WTC11 (cell line): ENCODE data around the gene KDF1. TPM values are rescaled to one million over a fixed set of nuclear protein-coding genes. Genes with fewer than 3 reads are reported as not detected.

Experiments used
- CREB1 ChIP-seq: sonication (generic); formaldehyde crosslinking; IDR thresholded peaks from 2 replicates; pipeline ENCODE4 v1.8.0; 2023; ENCODE audit warnings: mild to moderate bottlenecking, missing genetic modification reagents
- CREM ChIP-seq: sonication (generic); formaldehyde crosslinking; IDR thresholded peaks from 2 replicates; pipeline ENCODE4 v1.8.1; 2022; ENCODE audit warnings: mild to moderate bottlenecking, missing genetic modification reagents, moderate library complexity
- ELF4 ChIP-seq: sonication (generic); formaldehyde crosslinking; IDR thresholded peaks from 2 replicates; pipeline ENCODE4 v1.8.1; 2022; ENCODE audit warnings: low read depth, mild to moderate bottlenecking, moderate library complexity, missing genetic modification reagents
- GRHL2 ChIP-seq: fragments of 250-450 bp; sonication (Bioruptor Pico); IDR thresholded peaks from 2 replicates; pipeline ENCODE4 v1.8.0; 2022; ENCODE audit warnings: mild to moderate bottlenecking, moderate library complexity; ENCODE audit not compliant: insufficient replicate concordance, severe bottlenecking
- GTF2I ChIP-seq: fragments of 250-450 bp; sonication (Bioruptor Pico); conservative IDR thresholded peaks from 2 replicates; pipeline ENCODE4 v1.4.0; 2021; ENCODE audit warnings: mild to moderate bottlenecking
- HMGA2 ChIP-seq: fragments of 250-450 bp; sonication (Bioruptor Pico); IDR thresholded peaks from 2 replicates; pipeline ENCODE4 v1.4.0; 2021; ENCODE audit warnings: mild to moderate bottlenecking, moderate library complexity
- NFATC4 ChIP-seq: fragments of 250-450 bp; sonication (Bioruptor Pico); IDR thresholded peaks from 2 replicates; pipeline ENCODE4 v1.9.0; 2021; ENCODE audit warnings: mild to moderate bottlenecking
- NR3C1 ChIP-seq: sonication (generic); formaldehyde crosslinking; conservative IDR thresholded peaks from 2 replicates; pipeline ENCODE4 v1.8.1; 2023; ENCODE audit warnings: low read depth, mild to moderate bottlenecking, missing genetic modification reagents
- RELA ChIP-seq: sonication (generic); formaldehyde crosslinking; IDR thresholded peaks from 2 replicates; pipeline ENCODE4 v1.8.1; 2022; ENCODE audit warnings: missing genetic modification reagents, mild to moderate bottlenecking, borderline replicate concordance
- RORB ChIP-seq: fragments of 250-450 bp; sonication (Bioruptor Pico); IDR thresholded peaks from 2 replicates; pipeline ENCODE4 v1.9.0; 2021; ENCODE audit warnings: mild to moderate bottlenecking
- ZNF671 ChIP-seq: fragments of 250-450 bp; sonication (Bioruptor Pico); IDR thresholded peaks from 2 replicates; pipeline ENCODE4 v1.8.0; 2021; ENCODE audit warnings: mild to moderate bottlenecking
- total RNA-seq: library from RNA; stranded (reverse); gene quantifications from 3 replicates; pipeline ENCODE4 v1.2.3, GENCODE V29; 2021
- TF ChIP-seq, protein P1 (sequence below): sonication (generic); formaldehyde crosslinking; IDR thresholded peaks from 2 replicates; pipeline ENCODE4 v1.8.0; 2023; ENCODE audit warnings: missing genetic modification reagents, mild to moderate bottlenecking, borderline replicate concordance
- TF ChIP-seq, protein P2 (sequence below): sonication (generic); formaldehyde crosslinking; IDR thresholded peaks from 2 replicates; pipeline ENCODE4 v1.8.0; 2023; ENCODE audit warnings: mild to moderate bottlenecking, missing genetic modification reagents
- TF ChIP-seq, protein P3 (sequence below): sonication (generic); formaldehyde crosslinking; IDR thresholded peaks from 2 replicates; pipeline ENCODE4 v1.8.1; 2023; ENCODE audit warnings: mild to moderate bottlenecking, missing genetic modification reagents, moderate library complexity
- TF ChIP-seq, protein P4 (sequence below): fragments of 200-600 bp; IDR thresholded peaks from 2 replicates; pipeline ENCODE4 v1.8.0; 2022; ENCODE audit warnings: antibody characterized with exemption
- TF ChIP-seq, protein P5 (sequence below): fragments of 250-450 bp; sonication (Bioruptor Pico); IDR thresholded peaks from 2 replicates; pipeline ENCODE4 v1.9.0; 2021; ENCODE audit warnings: moderate library complexity, mild to moderate bottlenecking, inconsistent platforms, borderline replicate concordance
- TF ChIP-seq, protein P6 (sequence below): fragments of 250-450 bp; sonication (Bioruptor Pico); IDR thresholded peaks from 2 replicates; pipeline ENCODE4 v2.1.2; 2022; ENCODE audit warnings: mild to moderate bottlenecking, moderate library complexity

The KDF1 gene
- total RNA-seq, 1 experiment from 2014 or later, result 19.0 TPM

DNA sequence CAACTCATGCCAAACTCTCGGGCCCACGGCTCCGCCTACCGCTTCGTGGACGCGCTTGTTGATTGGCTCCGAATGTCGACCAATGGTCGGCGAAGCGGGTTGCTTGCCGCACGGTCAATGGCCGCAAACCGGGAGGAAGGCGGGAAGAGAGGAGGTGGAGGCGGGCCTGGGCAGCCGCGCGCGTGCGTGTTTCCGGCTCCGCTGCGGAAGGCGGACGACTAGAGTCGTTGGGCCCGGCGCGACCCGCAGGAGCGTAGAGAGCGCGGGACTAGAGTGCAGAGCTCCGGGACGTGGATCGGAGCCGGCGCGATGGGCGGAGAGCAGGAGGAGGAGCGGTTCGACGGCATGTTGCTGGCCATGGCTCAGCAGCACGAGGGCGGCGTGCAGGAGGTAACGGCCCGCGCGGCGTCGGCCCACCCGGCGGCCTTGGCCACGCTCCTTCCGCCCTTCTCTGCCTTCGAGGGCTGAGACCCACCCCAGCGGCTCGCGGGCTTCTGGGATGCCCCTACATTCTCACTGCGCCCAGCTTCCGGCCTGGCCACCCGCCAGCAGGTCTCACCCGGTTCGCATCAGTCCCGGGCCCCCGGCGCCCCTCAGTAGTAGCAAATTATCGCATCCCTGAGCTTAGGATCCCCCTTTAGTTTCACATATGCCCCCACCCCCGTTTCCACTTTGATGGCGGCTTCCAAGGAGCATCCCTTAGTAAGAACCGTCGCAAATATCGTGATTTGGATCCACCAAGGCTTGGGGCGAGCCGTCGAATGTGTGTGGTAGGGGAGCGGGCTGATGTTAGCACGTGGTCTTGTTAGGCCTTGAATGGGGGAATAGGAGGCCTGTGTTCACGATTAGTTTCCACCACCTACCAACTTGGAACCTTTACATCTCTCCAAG lies 38.5 kb downstream of the KDF1 start, which contains the start of gene NUDC (continued):
- TF ChIP-seq, protein P1, sequence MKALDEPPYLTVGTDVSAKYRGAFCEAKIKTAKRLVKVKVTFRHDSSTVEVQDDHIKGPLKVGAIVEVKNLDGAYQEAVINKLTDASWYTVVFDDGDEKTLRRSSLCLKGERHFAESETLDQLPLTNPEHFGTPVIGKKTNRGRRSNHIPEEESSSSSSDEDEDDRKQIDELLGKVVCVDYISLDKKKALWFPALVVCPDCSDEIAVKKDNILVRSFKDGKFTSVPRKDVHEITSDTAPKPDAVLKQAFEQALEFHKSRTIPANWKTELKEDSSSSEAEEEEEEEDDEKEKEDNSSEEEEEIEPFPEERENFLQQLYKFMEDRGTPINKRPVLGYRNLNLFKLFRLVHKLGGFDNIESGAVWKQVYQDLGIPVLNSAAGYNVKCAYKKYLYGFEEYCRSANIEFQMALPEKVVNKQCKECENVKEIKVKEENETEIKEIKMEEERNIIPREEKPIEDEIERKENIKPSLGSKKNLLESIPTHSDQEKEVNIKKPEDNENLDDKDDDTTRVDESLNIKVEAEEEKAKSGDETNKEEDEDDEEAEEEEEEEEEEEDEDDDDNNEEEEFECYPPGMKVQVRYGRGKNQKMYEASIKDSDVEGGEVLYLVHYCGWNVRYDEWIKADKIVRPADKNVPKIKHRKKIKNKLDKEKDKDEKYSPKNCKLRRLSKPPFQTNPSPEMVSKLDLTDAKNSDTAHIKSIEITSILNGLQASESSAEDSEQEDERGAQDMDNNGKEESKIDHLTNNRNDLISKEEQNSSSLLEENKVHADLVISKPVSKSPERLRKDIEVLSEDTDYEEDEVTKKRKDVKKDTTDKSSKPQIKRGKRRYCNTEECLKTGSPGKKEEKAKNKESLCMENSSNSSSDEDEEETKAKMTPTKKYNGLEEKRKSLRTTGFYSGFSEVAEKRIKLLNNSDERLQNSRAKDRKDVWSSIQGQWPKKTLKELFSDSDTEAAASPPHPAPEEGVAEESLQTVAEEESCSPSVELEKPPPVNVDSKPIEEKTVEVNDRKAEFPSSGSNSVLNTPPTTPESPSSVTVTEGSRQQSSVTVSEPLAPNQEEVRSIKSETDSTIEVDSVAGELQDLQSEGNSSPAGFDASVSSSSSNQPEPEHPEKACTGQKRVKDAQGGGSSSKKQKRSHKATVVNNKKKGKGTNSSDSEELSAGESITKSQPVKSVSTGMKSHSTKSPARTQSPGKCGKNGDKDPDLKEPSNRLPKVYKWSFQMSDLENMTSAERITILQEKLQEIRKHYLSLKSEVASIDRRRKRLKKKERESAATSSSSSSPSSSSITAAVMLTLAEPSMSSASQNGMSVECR (CRISPR knock-in tag), result peak; percentile 97
- TF ChIP-seq, protein P2, sequence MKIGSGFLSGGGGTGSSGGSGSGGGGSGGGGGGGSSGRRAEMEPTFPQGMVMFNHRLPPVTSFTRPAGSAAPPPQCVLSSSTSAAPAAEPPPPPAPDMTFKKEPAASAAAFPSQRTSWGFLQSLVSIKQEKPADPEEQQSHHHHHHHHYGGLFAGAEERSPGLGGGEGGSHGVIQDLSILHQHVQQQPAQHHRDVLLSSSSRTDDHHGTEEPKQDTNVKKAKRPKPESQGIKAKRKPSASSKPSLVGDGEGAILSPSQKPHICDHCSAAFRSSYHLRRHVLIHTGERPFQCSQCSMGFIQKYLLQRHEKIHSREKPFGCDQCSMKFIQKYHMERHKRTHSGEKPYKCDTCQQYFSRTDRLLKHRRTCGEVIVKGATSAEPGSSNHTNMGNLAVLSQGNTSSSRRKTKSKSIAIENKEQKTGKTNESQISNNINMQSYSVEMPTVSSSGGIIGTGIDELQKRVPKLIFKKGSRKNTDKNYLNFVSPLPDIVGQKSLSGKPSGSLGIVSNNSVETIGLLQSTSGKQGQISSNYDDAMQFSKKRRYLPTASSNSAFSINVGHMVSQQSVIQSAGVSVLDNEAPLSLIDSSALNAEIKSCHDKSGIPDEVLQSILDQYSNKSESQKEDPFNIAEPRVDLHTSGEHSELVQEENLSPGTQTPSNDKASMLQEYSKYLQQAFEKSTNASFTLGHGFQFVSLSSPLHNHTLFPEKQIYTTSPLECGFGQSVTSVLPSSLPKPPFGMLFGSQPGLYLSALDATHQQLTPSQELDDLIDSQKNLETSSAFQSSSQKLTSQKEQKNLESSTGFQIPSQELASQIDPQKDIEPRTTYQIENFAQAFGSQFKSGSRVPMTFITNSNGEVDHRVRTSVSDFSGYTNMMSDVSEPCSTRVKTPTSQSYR (CRISPR knock-in tag), result no peak
- TF ChIP-seq RELA (CRISPR knock-in tag) (no peak), GTF2I (no peak), ZNF671 (CRISPR knock-in tag) (no peak), NFATC4 (CRISPR knock-in tag) (no peak), RORB (no peak), NR3C1 (CRISPR knock-in tag) (no peak), CREB1 (no peak; the same call in 1 of the 2 replicates), ELF4 (no peak), HMGA2 (CRISPR knock-in tag) (no peak), CREM (CRISPR knock-in tag) (peak; percentile 73; the same call in 1 of the 2 replicates), GRHL2 (CRISPR knock-in tag) (no peak)
- TF ChIP-seq, protein P3, sequence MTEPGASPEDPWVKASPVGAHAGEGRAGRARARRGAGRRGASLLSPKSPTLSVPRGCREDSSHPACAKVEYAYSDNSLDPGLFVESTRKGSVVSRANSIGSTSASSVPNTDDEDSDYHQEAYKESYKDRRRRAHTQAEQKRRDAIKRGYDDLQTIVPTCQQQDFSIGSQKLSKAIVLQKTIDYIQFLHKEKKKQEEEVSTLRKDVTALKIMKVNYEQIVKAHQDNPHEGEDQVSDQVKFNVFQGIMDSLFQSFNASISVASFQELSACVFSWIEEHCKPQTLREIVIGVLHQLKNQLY (CRISPR knock-in tag), result no peak
- TF ChIP-seq, protein P4, sequence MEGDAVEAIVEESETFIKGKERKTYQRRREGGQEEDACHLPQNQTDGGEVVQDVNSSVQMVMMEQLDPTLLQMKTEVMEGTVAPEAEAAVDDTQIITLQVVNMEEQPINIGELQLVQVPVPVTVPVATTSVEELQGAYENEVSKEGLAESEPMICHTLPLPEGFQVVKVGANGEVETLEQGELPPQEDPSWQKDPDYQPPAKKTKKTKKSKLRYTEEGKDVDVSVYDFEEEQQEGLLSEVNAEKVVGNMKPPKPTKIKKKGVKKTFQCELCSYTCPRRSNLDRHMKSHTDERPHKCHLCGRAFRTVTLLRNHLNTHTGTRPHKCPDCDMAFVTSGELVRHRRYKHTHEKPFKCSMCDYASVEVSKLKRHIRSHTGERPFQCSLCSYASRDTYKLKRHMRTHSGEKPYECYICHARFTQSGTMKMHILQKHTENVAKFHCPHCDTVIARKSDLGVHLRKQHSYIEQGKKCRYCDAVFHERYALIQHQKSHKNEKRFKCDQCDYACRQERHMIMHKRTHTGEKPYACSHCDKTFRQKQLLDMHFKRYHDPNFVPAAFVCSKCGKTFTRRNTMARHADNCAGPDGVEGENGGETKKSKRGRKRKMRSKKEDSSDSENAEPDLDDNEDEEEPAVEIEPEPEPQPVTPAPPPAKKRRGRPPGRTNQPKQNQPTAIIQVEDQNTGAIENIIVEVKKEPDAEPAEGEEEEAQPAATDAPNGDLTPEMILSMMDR, result no peak
- TF ChIP-seq, protein P5, sequence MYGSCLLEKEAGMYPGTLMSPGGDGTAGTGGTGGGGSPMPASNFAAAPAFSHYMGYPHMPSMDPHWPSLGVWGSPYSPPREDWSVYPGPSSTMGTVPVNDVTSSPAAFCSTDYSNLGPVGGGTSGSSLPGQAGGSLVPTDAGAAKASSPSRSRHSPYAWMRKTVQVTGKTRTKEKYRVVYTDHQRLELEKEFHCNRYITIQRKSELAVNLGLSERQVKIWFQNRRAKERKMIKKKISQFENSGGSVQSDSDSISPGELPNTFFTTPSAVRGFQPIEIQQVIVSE, result no peak
- TF ChIP-seq, protein P6, sequence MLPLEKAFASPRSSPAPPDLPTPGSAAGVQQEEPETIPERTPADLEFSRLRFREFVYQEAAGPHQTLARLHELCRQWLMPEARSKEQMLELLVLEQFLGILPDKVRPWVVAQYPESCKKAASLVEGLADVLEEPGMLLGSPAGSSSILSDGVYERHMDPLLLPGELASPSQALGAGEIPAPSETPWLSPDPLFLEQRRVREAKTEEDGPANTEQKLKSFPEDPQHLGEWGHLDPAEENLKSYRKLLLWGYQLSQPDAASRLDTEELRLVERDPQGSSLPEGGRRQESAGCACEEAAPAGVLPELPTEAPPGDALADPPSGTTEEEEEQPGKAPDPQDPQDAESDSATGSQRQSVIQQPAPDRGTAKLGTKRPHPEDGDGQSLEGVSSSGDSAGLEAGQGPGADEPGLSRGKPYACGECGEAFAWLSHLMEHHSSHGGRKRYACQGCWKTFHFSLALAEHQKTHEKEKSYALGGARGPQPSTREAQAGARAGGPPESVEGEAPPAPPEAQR (CRISPR knock-in tag), result no peak
